GM10266 (cell line): ENCODE measurements around the gene IGF2.

Source experiments
- DNase-seq: peaks from one replicate; pipeline ENCODE4 v3.0.0; 2012; ENCODE audit errors: extremely low spot score
- TF ChIP-seq, protein P1 (sequence below): IDR thresholded peaks from 2 replicates; pipeline ENCODE4 v1.5.1; 2012; ENCODE audit warnings: mild to moderate bottlenecking, low read depth; ENCODE audit not compliant: control insufficient read depth, insufficient read depth; ENCODE audit errors: missing control alignments

IGF2 gene

DNA sequence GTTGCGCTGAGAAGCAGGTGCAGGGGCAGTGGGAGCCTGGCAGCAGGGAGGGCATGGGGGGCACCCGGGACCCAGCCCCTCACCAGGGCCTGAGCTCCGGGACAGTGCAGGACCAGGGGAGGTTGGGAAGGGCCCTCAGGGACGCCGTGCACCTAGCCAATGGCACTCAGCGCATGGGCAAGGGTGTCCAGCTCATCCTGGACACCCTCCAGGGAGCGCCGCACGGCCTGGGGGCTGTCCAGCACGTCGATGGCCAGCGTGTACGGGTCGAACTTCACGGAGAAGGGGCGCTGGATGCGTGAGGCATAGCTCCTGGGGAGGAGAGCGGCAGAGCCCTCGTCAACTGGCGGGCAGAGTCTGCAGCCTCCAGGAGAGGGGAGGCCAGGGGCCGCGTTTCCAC is 24.9 kb upstream of the IGF2 start:
- TF ChIP-seq, protein P1, sequence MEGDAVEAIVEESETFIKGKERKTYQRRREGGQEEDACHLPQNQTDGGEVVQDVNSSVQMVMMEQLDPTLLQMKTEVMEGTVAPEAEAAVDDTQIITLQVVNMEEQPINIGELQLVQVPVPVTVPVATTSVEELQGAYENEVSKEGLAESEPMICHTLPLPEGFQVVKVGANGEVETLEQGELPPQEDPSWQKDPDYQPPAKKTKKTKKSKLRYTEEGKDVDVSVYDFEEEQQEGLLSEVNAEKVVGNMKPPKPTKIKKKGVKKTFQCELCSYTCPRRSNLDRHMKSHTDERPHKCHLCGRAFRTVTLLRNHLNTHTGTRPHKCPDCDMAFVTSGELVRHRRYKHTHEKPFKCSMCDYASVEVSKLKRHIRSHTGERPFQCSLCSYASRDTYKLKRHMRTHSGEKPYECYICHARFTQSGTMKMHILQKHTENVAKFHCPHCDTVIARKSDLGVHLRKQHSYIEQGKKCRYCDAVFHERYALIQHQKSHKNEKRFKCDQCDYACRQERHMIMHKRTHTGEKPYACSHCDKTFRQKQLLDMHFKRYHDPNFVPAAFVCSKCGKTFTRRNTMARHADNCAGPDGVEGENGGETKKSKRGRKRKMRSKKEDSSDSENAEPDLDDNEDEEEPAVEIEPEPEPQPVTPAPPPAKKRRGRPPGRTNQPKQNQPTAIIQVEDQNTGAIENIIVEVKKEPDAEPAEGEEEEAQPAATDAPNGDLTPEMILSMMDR: no peak
- no peak for DNase-seq

DNA sequence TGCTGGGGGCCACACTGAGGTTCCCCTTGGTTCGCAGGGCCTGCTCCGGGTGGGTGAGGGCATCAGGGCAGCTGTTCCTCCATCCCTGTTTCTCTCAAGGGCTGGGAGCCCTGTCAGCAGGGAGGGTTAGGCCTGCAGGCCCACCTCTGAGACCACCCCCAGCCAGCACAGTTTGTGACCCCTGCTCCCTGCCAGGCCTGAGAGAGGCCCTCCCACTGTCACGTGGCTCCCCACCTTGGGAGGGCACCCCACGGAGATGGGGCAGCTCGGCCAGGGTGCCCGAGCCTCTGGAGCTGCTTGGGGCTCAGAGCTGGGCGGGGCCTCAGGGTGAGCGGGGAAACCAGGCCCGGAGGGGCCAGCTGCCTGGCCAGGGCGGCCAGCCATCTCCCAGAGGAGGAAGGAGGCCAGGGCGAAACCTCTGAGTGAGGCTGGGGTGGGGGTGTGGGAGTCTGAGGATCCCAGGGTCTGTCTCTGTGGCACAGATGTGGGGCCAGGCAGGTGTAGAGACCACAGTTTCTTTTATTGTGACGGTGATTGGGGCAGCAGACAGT is 24.3 kb upstream of the IGF2 start:
- no peak for DNase-seq
- TF ChIP-seq, protein P1: no peak

DNA sequence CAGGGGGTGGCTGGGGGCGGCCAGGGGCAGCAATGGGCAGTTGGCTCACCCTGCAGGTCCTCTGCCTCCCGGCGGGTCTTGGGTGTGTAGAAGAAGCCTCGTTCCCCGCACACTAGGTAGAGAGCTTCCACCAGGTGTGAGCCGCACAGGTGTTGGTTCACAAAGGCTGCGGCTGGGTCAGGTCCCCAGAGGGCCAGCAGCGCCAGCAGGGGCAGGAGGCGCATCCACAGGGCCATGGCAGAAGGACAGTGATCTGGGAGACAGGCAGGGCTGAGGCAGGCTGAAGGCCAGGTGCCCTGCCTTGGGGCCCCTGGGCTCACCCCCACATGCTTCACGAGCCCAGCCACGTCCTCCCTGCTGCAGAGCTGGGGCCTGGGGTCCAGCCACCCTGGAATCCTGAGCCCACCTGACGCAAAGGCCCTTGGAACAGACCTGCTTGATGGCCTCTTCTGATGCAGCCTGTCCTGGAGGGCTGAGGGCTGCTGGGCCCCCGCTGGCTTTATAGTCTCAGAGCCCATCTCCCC is 21.6 kb upstream of the IGF2 start, which contains the start of gene INS:
Gene INS, minus strand, starts transcription at position 474 of the 524 bp plus-strand sequence. Its CDS starts 238 bp downstream, at position 236.
- TF ChIP-seq, protein P1: no peak
- DNase-seq: no peak

DNA sequence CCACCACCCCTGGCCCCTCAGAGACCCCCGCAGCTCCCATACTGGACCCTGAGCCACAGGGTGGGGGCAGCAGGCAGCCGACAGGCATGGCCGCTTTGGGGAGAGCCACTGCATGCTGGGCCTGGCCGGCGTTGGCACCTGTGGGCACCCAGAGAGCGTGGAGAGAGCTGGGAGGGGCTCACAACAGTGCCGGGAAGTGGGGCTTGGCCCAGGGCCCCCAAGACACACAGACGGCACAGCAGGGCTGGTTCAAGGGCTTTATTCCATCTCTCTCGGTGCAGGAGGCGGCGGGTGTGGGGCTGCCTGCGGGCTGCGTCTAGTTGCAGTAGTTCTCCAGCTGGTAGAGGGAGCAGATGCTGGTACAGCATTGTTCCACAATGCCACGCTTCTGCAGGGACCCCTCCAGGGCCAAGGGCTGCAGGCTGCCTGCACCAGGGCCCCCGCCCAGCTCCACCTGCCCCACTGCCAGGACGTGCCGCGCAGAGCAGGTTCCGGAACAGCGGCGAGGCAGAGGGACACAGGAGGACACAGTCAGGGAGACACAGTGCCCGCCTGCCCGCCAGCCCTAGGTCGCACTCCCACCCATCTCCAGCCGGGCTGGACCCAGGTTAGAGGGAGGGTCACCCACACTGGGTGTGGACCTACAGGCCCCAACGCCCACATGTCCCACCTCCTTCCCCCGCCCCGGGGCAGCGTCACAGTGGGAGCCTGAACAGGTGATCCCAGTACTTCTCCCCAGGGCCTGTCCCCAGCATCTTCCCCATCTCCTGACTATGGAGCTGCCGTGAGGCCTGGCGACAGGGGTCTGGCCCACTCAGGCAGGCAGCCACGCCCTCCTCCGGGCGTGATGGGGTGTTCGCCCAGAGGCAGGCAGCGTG is 20.6 kb upstream of the IGF2 start:
- TF ChIP-seq, protein P1: no peak
- no peak for DNase-seq

DNA sequence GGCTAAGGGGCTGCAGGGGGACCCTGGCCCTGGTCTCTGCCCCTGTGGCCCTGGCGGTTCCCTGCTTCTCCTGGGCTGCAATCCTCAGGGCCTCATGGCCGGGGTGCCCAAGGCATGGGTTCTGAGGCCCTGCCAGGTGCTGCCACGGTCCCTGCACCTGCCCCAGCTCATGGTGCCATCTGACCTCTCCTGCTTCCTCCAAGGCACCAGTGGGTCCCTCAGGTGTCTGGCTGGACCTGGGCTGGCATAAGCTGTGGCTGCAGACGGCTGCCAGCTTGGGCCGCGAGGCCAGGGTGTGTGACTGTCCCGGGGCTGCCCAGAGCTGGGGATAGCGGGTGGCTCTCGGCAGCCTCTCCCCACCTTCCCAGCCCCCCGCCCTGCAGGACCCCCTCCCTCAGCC is 19.8 kb upstream of the IGF2 start:
- DNase-seq: no peak
- TF ChIP-seq, protein P1: no peak

DNA sequence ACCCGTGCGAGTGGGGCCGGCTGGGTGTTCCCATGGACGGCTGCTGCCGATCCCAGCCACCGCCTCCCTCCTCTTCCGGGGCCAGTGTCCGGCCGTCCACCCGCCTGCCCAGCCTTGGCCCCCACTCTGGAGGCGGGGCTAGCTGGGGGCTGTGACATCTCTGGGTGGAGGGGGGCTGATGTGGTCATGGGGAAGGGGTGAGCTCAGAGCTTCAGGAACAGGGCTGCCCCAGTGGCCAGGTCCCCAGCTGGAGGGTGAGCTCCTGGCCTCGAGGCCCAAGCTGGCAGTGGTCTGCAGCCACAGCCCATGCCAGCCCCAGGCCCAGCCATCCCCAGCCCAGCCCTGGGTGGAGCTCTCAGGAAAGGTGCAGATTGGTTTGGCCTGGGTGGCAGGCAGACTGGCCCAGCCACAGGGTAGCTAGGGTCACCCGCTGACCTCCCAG is 19.1 kb upstream of the IGF2 start:
- no peak for DNase-seq
- TF ChIP-seq, protein P1: no peak
